ENCODE measurements around the gene GRIK1.

Gene GRIK1

GRCh38 chr21:29951911-29952310 lies 12.1 kb upstream of the GRIK1 start:
- no peaks in the 10 kb centered on the region for H3K4me1 ChIP-seq (ENCODE audit: control insufficient read depth, insufficient read depth, low read length)
- H3K4me3 ChIP-seq (ENCODE audit: low read length): no peak overlapping the region
- no peak overlapping the region for H3K27ac ChIP-seq (ENCODE audit: low read length)
- no peaks in the 10 kb centered on the region for H3K27me3 ChIP-seq (ENCODE audit: control insufficient read depth, insufficient read depth, low read length)
- no peaks in the 10 kb centered on the region for H3K9me3 ChIP-seq (ENCODE audit: control insufficient read depth, insufficient read depth, low read length)
- H3K36me3 ChIP-seq (ENCODE audit: control insufficient read depth, insufficient read depth, low read length): no peaks in the 10 kb centered on the region
- no peak for DNase-seq (ENCODE audit: low read depth, low spot score)

GRCh38 chr21:29949991-29950390 lies 10.2 kb upstream of the GRIK1 start:
- H3K9me3 ChIP-seq (ENCODE audit: control insufficient read depth, insufficient read depth, low read length): no peaks in the 10 kb centered on the region
- no peak overlapping the region for H3K27ac ChIP-seq (ENCODE audit: low read length)
- H3K27me3 ChIP-seq (ENCODE audit: control insufficient read depth, insufficient read depth, low read length): no peaks in the 10 kb centered on the region
- no peak for DNase-seq (ENCODE audit: low read depth, low spot score)
- no peaks in the 10 kb centered on the region for H3K4me1 ChIP-seq (ENCODE audit: control insufficient read depth, insufficient read depth, low read length)
- H3K36me3 ChIP-seq (ENCODE audit: control insufficient read depth, insufficient read depth, low read length): no peaks in the 10 kb centered on the region
- no peak overlapping the region for H3K4me3 ChIP-seq (ENCODE audit: low read length)
- no CpG with 5 or more reads among the region's 1 CpG for WGBS (ENCODE audit: insufficient coverage, insufficient read length)

DNA sequence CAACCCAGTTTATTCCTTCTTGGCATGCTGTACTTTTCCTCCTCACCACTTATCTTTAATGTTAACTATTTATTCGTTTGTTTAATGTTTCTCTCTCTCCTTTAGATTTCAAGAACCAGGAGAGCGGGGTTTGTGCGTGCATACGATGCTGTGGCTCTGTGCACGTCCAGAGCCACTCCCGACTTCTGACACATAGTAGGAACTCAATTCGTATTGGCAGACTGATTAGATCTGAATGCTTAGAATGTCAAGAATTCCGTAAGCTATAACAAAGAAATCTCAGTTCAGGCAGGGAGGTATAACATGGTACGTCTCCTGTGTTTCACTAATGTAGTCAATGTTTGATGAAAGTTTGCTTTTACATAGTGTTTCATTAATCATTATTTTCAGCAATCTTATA lies 7.3 kb upstream of the GRIK1 start:
- no peak for DNase-seq (ENCODE audit: low read depth, low spot score)
- Histone ChIP-seq H3K9me3 (ENCODE audit: control insufficient read depth, insufficient read depth, low read length) (no peaks in the 10 kb centered on the region), H3K4me3 (ENCODE audit: low read length) (no peak overlapping the region), H3K27me3 (ENCODE audit: control insufficient read depth, insufficient read depth, low read length) (no peaks in the 10 kb centered on the region), H3K4me1 (ENCODE audit: control insufficient read depth, insufficient read depth, low read length) (no peaks in the 10 kb centered on the region), H3K36me3 (ENCODE audit: control insufficient read depth, insufficient read depth, low read length) (no peaks in the 10 kb centered on the region), H3K27ac (ENCODE audit: low read length) (no peak overlapping the region)
- no CpG with 5 or more reads among the region's 9 CpGs for WGBS (ENCODE audit: insufficient coverage, insufficient read length)

GRCh38 chr21:29943885-29944284 lies 4.1 kb upstream of the GRIK1 start:
- no peaks in the 10 kb centered on the region for H3K36me3 ChIP-seq (ENCODE audit: control insufficient read depth, insufficient read depth, low read length)
- WGBS (ENCODE audit: insufficient coverage, insufficient read length): no CpG with 5 or more reads among the region's 4 CpGs
- H3K4me3 ChIP-seq (ENCODE audit: low read length): no peak overlapping the region
- H3K27me3 ChIP-seq (ENCODE audit: control insufficient read depth, insufficient read depth, low read length): peaks cover 15% of the 10 kb centered on the region
- no peaks in the 10 kb centered on the region; the same call in 1 of the 2 replicates for H3K4me1 ChIP-seq (ENCODE audit: control insufficient read depth, insufficient read depth, low read length)
- DNase-seq (ENCODE audit: low read depth, low spot score): no peak
- no peak overlapping the region for H3K27ac ChIP-seq (ENCODE audit: low read length)
- no peaks in the 10 kb centered on the region for H3K9me3 ChIP-seq (ENCODE audit: control insufficient read depth, insufficient read depth, low read length)

DNA sequence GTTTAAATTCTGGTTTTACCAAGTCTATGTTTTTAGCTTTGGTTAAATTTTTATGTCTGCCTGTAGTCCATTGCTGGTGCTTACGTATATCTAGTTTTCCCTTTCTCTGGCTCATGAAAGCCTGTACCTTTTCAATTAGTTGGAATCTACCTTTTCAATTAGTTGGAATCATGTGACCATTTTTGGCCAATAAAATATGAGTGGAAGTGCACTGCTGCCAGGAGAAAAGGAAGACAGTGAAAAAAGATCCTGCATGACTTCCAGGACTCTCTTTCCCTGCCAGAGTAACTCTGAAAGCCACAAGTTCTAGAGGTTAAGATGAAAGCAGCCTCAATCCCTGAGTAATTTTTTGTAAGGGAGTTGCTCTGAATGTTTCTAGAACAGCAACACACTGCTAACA lies 2.2 kb upstream of the GRIK1 start:
- H3K36me3 ChIP-seq (ENCODE audit: control insufficient read depth, insufficient read depth, low read length): no peaks in the 10 kb centered on the region
- H3K27me3 ChIP-seq (ENCODE audit: control insufficient read depth, insufficient read depth, low read length): peaks cover 25% of the 10 kb centered on the region
- no peak overlapping the region for H3K27ac ChIP-seq (ENCODE audit: low read length)
- no peaks in the 10 kb centered on the region for H3K9me3 ChIP-seq (ENCODE audit: control insufficient read depth, insufficient read depth, low read length)
- no peaks in the 10 kb centered on the region; the same call in 1 of the 2 replicates for H3K4me1 ChIP-seq (ENCODE audit: control insufficient read depth, insufficient read depth, low read length)
- no peak overlapping the region for H3K4me3 ChIP-seq (ENCODE audit: low read length)
- no CpG with 5 or more reads among the region's 1 CpG for WGBS (ENCODE audit: insufficient coverage, insufficient read length)
- DNase-seq (ENCODE audit: low read depth, low spot score): no peak

GRCh38 chr21:29940991-29941390 lies 1.2 kb upstream of the GRIK1 start:
- H3K4me1 ChIP-seq (ENCODE audit: control insufficient read depth, insufficient read depth, low read length): no peaks in the 10 kb centered on the region; the same call in 1 of the 2 replicates
- H3K27me3 ChIP-seq (ENCODE audit: control insufficient read depth, insufficient read depth, low read length): peaks cover 25% of the 10 kb centered on the region
- H3K4me3 ChIP-seq (ENCODE audit: low read length): no peak overlapping the region
- no peak overlapping the region for H3K27ac ChIP-seq (ENCODE audit: low read length)
- no peaks in the 10 kb centered on the region for H3K9me3 ChIP-seq (ENCODE audit: control insufficient read depth, insufficient read depth, low read length)
- no CpG with 5 or more reads among the region's 2 CpGs for WGBS (ENCODE audit: insufficient coverage, insufficient read length)
- DNase-seq (ENCODE audit: low read depth, low spot score): no peak
- H3K36me3 ChIP-seq (ENCODE audit: control insufficient read depth, insufficient read depth, low read length): no peaks in the 10 kb centered on the region

GRCh38 chr21:29940361-29940760 lies 565 bp upstream of the GRIK1 start:
- no peaks in the 10 kb centered on the region; the same call in 1 of the 2 replicates for H3K4me1 ChIP-seq (ENCODE audit: control insufficient read depth, insufficient read depth, low read length)
- DNase-seq (ENCODE audit: low read depth, low spot score): no peak
- no peaks in the 10 kb centered on the region for H3K36me3 ChIP-seq (ENCODE audit: control insufficient read depth, insufficient read depth, low read length)
- peaks cover 25% of the 10 kb centered on the region for H3K27me3 ChIP-seq (ENCODE audit: control insufficient read depth, insufficient read depth, low read length)
- H3K4me3 ChIP-seq (ENCODE audit: low read length): peak overlapping the region; percentile 29; the same call in 1 of the 2 replicates
- no peak overlapping the region for H3K27ac ChIP-seq (ENCODE audit: low read length)
- H3K9me3 ChIP-seq (ENCODE audit: control insufficient read depth, insufficient read depth, low read length): no peaks in the 10 kb centered on the region
- WGBS (ENCODE audit: insufficient coverage, insufficient read length): no CpG with 5 or more reads among the region's 6 CpGs

DNA sequence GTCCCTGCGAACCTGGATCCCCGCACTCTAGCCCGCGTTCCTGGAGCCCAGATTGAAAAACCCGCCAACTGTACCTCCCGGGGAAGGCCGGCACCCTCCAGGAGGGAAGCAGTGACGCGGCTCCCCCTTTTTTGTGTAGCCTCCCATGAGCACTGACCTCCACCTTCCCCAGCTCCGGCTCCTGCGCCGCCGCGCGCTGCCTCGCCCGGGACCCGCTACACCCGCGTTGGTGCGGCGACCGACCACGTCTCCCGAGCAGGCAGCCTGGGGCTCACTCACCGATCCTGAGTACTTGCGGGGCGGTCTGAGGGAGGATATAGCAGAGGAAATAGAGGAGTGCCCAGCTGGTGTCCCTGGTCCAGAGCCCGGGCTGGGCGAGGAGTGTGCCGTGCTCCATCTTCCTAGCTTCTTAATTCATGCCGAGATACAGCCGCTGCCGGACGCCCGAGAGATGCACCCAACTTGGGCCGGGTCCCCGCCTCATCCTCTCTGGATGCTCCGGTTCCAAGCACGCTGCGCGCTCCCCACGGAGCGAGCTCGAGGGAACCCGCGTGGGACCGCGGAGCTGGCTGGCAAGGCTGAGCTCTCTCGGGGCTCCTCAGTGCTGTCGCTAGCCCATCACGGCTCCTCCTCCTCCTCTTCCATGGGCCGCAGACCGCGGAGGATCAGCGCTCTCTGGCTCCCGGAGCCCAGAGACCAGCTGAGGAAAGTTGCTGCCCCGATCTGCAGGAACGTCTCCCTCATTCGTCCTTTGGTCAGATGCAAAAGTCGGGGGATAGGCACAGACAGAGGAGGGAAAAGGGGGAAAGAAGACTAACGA lies 482 bp downstream of the GRIK1 start:
- H3K4me1 ChIP-seq (ENCODE audit: control insufficient read depth, insufficient read depth, low read length): no peaks in the 10 kb centered on the region; the same call in 1 of the 2 replicates
- no CpG with 5 or more reads among the region's 62 CpGs for WGBS (ENCODE audit: insufficient coverage, insufficient read length)
- H3K27ac ChIP-seq (ENCODE audit: low read length): no peak overlapping the region
- H3K4me3 ChIP-seq (ENCODE audit: low read length): peak overlapping the region; percentile 29; the same call in 1 of the 2 replicates
- no peak for DNase-seq (ENCODE audit: low read depth, low spot score)
- H3K36me3 ChIP-seq (ENCODE audit: control insufficient read depth, insufficient read depth, low read length): no peaks in the 10 kb centered on the region
- H3K27me3 ChIP-seq (ENCODE audit: control insufficient read depth, insufficient read depth, low read length): peaks cover 25% of the 10 kb centered on the region
- no peaks in the 10 kb centered on the region for H3K9me3 ChIP-seq (ENCODE audit: control insufficient read depth, insufficient read depth, low read length)

DNA sequence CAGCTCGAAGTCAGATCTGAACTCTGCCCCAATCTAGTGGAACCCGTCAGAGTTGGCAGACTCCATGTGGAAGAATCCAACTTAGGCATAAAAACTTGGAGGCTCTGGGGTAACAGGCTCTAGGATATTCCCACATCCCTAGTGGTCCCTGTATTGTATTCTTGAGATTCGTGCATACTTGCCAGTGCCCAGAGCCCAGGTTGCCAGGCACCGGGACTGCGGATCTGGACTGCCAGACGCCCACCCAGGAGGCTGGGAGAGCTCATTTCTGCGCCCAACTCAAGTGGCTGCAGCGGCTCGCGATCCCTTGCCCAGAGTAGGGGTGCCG lies 1.1 kb downstream of the GRIK1 start:
- DNase-seq (ENCODE audit: low read depth, low spot score): no peak
- WGBS (ENCODE audit: insufficient coverage, insufficient read length): no CpG with 5 or more reads among the region's 11 CpGs
- H3K4me3 ChIP-seq (ENCODE audit: low read length): peak overlapping the region; percentile 29; the same call in 1 of the 2 replicates

GRCh38 chr21:29933088-29933487 lies 6.7 kb downstream of the GRIK1 start:
- no CpG with 5 or more reads among the region's 3 CpGs for WGBS (ENCODE audit: insufficient coverage, insufficient read length)

More for the DNA sequence above, 1.1 kb downstream of the GRIK1 start:
- Histone ChIP-seq H3K27me3 (ENCODE audit: control insufficient read depth, insufficient read depth, low read length) (peaks cover 25% of the 10 kb centered on the region), H3K36me3 (ENCODE audit: control insufficient read depth, insufficient read depth, low read length) (no peaks in the 10 kb centered on the region), H3K9me3 (ENCODE audit: control insufficient read depth, insufficient read depth, low read length) (no peaks in the 10 kb centered on the region), H3K27ac (ENCODE audit: low read length) (no peak overlapping the region), H3K4me1 (ENCODE audit: control insufficient read depth, insufficient read depth, low read length) (no peaks in the 10 kb centered on the region; the same call in 1 of the 2 replicates)

DNA sequence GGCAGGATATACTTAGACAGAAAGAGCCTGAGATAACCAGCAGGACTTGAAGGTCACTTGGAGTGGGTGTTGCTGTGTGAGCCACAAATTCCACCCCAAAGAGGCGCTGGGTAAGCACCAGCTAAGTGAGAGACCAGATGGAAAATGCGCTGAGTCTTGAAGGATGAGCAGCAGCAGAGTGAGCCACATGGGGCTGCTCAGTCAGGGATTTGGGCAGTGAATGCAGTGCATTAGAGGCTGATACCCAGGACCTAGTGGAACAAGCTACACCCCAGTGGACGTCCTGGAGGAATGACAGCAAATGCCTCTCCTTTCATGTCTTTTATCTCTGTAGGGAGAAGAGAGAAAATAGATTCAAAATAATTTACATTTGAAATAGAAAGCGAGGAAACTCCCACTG lies 11.3 kb downstream of the GRIK1 start:
- H3K36me3 ChIP-seq (ENCODE audit: control insufficient read depth, insufficient read depth, low read length): no peaks in the 10 kb centered on the region
- no peaks in the 10 kb centered on the region for H3K9me3 ChIP-seq (ENCODE audit: control insufficient read depth, insufficient read depth, low read length)
- H3K4me3 ChIP-seq (ENCODE audit: low read length): no peak overlapping the region
- no peak overlapping the region for H3K27ac ChIP-seq (ENCODE audit: low read length)
- H3K4me1 ChIP-seq (ENCODE audit: control insufficient read depth, insufficient read depth, low read length): no peaks in the 10 kb centered on the region
- WGBS (ENCODE audit: insufficient coverage, insufficient read length): no CpG with 5 or more reads among the region's 4 CpGs
- H3K27me3 ChIP-seq (ENCODE audit: control insufficient read depth, insufficient read depth, low read length): no peaks in the 10 kb centered on the region
- DNase-seq (ENCODE audit: low read depth, low spot score): no peak

More at GRCh38 chr21:29933088-29933487, 6.7 kb downstream of the GRIK1 start:
- Histone ChIP-seq H3K9me3 (ENCODE audit: control insufficient read depth, insufficient read depth, low read length) (no peaks in the 10 kb centered on the region), H3K36me3 (ENCODE audit: control insufficient read depth, insufficient read depth, low read length) (no peaks in the 10 kb centered on the region), H3K4me3 (ENCODE audit: low read length) (no peak overlapping the region), H3K4me1 (ENCODE audit: control insufficient read depth, insufficient read depth, low read length) (no peaks in the 10 kb centered on the region), H3K27me3 (ENCODE audit: control insufficient read depth, insufficient read depth, low read length) (peaks cover 2% of the 10 kb centered on the region), H3K27ac (ENCODE audit: low read length) (no peak overlapping the region)
- DNase-seq (ENCODE audit: low read depth, low spot score): no peak
